Suppressor macrophage (primary cell): Measurements from ENCODE around the gene KDM4C.

Experiments
- DNase-seq, 4 experiments: peaks; one replicate each; pipeline ENCODE4 v3.0.0-alpha.2; 2020 to 2022

Gene KDM4C

DNA sequence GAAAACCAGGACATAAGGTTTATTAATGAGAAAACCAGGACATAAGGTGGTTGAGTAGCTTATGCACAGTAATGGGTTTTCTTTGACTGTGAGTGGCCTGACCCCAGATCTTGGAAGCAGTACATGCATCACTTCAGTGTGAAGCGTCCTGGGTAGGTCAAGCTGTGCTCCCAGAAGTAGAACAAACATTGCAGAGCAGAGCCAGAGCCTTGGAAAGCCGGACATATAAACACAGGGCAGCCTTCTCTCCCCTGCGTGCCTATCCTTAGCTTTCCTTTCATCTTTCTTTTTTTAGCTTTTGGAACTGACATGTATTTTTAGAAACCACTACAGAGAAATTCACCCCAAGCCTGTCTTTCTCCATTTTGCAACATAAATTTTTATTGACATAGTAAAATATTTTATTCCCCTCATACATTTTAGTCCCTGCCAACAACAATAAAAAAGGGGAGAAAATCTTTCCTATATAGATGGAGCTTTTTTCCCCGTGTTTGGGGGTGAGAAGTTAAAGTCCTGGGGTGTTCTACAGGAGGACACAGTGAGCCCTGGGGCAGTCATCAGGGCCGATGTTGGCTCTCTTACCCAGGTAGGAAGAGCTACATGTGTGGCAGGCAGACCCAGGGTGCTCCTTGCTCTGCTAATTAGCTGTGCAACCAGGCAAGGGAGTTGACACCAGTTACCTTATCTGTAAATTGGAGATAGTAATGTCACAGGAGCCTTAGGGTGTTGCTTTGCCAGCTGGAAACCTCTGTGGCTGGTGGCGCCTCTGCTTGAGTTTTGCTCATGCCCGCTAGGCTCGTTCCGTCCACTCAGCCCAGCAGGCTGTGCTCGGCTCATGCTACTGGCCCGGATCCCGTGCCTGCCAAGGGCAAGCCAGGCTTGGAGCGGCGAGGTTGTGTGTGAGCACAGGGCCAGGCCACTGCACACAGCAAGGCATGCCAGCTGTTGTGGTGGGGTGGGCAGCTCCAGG, 389.6 kb downstream of the KDM4C start:
- DNase-seq, result no peak

DNA sequence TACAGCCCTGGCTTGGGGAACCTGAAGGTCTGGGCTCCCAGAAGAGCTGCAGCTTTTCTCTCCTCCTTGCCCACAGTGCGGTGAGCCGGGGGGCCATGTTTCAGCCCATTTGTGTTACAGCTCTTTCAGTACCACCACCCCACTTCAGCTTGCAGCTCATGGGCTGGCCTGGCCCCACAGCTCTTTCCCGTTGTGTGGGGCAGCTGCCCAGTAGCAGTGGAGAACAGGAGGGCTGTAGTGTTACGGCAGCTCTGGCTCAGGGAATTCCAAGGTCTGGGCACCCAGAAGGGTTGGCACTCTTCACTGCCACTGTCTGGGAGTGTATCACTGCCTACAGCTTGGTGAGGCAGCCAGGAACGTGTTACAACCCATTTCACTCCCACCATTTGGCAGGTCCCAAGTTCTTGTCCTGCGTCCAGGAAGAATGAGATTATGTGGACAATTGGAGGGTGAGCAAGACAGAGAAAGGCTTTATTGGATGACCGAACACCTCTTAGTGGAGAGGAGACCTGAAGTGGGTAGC, 390.5 kb downstream of the KDM4C start:
- DNase-seq, result no peak

DNA sequence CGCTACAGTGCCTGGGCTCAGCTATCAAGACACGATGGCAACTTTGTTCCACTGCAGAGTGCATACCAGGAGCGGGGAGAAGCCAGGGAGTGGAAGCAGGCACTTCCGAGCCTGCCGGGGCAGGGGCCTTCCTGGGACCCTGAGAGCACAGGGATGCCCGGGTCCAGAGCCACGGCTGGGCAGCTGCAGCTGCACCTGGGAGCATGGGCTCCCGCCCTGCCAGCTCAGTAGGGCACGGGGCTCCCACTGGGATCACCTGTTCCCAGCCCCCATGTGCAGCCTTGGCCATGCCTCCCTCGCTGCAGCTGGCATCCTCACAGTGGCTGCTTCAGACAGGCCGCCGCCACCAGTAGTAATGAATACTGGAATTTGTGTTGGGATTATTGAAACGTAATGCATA, 391.5 kb downstream of the KDM4C start:
- no peak for DNase-seq

DNA sequence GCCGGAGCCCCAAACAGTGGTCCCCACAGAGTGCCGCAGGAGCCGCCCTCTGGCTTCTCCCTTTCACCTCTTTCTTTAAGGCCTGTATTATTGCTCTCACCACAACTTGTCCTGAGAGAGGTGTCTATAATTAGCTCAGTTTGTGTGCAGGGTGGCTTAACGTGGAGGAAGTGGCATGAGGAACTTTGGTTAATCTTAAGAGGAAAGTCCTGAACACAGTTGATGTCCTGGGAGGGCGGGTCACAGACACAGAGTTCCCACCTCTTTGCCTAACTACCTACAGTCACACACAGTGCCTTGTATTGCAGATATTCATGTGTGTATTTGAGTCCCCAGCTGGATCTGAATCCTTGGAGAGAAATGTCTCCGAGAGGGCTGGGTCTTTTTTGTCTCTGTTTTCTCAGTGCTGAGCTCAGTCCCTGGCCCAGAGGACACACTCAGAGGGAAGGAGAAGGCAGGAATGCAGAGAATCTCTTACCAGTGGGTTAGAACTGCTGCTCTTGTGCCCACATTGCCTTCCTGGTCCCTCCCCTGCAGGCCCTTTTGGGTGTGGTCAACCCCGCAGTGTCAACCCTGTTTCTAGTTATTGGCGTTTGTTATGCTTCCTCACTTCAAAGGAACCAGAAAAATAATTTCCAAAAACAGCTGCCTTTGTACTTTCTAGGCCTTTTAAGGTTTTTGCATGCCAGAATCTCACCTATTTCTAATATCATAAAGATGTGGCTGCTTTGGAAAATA, 392.5 kb downstream of the KDM4C start:
- DNase-seq, result peak; percentile 42 to 64 (median 58)

DNA sequence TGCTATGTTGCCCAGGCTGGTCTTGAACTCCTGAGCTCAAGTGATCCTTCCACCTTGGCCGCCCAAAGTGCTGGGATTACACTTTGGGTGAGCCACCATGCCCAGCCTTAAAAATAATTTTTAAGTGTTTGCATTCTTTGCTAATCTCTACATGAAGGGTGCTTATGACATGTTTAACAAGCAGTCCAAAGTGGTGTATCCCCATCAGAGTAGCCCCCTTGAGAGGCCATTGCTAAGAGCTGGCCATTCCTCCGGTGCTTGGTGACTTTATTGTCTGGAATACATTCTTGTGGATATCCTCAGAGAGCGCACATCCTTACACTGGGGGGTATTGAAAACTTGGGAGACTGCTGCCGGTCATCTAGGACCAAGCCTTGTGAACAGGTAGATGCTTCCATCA, 395.4 kb downstream of the KDM4C start:
- no peak for DNase-seq

DNA sequence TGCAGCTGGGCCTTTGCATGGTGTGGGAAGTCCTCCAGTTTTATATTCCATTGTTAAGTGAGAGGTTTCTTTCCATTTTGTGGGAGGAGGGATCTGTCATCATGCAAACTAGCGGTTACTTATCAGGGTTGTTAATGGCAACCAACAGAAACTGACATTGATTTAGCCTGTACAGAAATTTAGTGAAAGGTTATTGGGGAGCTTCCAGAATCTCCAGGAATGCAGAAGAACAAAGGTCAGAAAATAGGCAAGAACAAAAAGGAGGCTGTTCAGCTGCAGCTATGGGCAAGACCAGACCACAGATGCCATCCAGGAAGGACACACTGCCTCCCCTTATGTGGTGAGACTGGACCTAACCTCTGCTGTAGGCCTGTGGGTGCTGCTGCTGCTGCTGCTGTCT, 395.8 kb downstream of the KDM4C start:
- DNase-seq, result no peak

DNA sequence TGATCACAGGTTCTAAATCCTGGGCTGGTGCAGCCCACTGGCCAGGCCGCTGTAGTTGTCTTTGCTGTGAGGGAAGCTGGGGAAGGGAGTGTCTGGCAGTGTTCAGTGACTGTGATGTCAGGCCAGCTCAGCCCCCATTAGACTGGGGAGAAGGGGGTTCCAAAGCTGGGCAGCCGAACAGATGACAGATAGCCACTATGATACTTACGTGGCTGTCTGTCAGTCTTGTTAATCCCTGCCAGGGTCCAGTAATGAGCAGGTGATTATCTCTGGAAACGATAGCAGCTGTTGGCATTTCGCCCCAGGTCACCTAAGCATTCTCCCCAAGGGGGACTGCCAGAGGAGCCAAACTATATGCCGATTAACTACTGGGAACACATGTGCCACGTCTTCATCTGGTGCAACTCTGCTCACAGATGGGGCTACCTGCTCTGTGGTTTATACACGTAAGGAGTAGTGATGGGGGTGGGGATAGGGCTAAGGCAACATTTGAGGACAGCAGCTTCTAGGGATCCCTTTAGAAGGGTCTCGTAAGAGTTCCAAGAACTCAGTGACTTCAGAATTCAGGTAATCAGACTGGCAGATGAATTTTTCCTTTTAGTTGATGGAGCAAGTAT, 396.3 kb downstream of the KDM4C start:
- no peak for DNase-seq

DNA sequence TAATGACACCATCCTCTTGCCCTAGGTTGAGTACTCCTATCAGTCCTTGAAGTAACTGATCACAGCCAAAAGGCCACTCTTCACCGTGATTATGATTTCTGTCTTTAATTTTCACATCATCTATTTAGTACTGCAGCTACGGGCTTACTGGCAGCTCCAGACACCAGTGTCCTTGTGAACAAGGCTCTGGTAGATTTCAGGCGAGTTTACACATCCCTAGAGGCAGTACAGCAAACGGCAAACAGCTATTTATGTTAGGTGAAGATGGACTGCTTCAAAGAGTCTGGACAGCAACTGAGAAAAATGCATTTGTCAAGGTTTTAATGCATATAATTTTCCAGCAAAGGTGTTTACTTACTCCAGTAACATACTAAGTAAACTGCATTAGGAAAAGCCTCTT, 396.9 kb downstream of the KDM4C start:
- DNase-seq, result no peak

DNA sequence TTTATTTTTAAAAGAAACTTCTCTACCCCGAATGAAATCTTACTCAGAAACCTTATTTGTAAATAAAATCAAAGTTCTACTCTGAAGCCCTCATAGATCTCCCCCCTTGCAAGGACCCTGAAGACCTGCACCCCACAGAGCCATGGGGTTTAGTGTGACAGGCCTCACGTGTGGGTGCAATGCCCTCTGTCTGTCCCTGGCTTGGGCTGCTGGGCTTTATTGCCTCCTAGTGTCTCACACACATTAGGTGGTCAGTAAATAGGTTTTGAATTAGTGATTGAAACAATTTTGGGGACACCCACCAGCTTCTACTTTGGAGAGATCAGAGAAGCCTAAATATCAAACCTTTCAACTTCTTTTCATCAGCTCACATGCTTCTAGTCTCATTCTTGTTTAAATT, 403.7 kb downstream of the KDM4C start:
- DNase-seq, result no peak

DNA sequence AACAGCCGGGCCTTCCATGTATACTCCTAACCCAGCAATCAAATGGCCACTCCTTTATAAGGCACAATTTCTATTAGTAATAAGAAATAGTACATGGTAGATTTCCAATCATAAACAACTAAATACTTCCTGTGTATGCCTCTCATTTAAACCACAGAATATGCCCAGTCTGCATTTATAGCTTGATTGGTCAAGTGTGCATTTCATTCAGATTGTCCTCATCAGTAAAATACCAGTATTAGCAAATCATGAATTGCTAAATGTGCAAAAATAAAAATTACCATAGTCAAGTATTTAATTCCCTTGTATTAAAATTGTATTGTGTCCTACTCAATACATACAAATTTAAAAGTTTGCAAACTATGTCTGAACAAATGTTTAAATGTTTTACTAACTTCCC, 406.2 kb downstream of the KDM4C start:
- no peak for DNase-seq

DNA sequence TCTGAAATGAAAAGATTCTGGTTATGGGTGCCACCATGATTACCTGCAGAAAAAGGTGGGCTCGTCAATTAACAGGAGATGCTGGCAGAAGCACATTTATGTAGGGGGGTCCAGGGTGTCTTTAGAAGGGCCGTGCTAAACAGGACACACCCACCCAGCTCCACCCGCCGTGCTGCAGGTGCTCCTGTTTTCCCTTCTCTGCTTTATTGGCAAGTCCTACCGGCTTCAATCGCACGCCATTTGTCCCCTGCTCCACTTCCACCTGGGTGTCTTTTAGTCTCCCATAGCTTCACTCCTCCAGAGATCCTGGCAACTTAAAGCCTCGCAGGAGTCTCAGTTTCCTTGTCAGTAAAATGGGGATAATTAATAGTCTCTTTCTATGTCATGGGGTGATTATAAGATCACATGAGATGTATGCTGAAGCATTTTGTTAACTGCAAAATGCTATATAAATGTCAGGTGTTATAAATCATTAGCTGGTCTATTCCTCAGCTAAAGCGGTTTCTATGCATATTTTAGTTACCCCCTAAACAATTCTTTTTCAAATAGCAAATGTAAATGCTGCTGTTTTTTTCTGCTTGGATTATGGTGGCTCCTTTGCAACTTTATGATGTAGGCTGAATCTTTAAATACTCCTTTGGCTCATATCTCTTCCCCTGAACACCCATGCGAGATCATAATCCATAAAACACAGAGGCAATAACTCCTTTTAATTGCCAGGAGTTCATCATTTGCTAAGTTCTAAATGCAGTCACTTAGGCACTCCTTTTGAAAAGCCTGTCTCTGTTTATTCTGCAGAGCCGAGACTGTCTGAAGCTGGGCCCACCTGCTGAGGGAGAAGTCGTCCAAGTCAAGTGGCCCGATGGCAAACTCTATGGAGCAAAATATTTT, 406.9 kb downstream of the KDM4C start:
- no peak for DNase-seq

DNA sequence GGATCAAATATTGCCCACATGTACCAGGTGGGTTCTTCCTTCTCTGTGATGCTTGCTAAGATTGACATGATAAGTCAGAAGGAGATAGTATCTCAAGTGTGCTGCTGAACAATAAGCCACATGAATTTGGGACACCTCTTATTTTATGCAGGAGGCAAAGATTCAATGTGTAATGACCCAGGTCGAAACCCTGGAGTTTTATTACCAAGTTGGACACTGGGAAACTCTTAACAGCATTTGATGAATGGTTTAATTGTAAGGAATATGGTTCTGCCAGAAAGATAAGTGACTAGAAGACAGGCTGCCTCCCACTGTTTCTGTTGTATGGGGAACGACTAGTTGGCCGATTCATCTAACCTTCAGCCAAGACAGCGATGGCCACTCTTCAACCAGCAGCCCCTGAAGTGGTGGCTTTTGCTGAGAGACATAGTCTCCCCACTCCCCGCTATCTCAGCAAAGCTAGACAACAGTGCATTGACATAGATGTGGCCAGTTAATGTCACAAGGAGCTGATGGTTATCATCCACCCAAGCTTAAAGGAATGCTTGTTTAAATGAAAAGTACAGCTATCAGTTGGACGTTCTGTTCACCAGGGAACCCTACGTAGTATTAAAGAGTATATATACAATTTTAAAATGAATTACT, 407.7 kb downstream of the KDM4C start:
- DNase-seq, result no peak

DNA sequence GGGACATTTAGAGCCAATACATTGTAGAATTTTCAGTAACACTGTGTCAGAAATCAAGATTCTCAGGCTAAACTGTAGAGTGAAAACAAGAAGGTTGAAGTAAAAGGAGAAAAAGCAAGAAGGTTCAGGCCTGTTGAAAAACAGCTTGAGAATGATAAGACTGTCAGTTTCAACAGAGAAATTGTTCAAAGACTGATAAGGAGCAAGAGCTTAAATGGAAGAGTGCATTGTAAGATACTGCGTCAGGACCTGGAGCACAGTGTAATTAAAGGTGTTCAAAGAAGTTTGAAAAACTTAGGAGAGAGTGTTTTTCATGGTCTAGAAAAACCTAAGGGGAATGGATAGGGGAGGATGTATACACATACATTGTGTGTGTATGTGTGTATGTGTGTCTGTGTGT, 408.3 kb downstream of the KDM4C start:
- no peak for DNase-seq

DNA sequence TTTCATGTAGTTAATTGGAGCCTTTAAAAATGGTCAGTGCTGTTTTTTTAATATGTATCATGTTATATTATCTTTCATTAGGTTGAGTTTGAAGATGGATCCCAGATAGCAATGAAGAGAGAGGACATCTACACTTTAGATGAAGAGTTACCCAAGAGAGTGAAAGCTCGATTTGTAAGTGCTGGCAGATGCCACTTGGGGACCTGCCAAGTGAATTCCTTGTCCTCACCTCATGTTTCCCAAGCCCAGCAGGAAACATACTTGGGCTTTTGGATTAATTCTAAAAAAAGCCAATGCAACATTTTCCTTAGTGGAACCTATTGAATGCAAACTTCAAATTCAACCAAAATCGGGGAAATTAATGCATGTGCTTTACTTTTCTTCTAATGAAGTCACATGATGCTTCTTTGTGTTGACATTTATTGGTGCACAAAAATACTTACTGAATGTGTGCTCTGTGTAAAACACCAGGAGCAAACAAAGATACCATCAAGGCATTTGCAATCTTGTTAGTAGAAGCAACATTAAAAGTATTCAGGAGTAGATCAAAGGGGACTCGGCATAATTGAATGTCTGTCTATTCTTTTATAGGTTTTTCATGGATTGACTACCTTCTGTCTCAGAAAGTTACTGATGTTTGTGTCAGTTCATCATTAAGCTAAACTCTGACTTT, 412.1 kb downstream of the KDM4C start:
- no peak for DNase-seq

DNA sequence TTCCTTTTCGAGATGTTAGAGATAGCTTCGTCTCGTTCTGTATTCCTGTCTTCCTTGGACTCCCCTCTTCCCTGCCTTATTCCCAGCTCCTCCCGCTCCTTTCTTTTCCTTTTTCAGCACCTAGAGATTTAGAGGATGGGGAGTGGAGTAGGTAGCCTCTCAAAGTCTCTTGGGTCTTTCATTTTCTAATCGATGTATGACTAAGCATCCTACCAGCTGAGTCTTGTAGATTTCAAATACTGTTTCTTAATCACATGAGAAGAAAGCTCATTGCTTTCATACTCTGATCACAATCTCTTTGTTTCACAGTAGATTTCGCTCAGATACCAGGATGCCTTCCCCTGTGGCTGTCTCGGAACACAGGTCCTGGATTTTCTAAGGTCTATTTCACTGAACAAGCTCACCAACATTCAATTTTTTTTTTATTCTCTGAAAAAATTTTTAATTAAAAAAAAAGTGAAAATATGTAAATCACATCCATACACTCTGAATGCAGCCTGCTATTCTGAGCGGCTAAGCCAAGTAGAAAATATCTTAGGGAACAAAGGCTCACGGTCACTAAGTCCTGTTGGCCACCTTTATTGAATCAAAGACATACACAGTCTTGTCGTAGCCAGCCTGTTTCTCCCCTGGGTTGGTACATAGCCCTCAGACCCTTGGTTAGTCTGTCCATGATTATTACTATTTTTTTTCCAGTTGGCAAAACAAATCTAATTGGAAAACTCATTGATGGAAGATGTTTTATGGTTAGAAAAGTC, 413.8 kb downstream of the KDM4C start:
- no peak for DNase-seq

DNA sequence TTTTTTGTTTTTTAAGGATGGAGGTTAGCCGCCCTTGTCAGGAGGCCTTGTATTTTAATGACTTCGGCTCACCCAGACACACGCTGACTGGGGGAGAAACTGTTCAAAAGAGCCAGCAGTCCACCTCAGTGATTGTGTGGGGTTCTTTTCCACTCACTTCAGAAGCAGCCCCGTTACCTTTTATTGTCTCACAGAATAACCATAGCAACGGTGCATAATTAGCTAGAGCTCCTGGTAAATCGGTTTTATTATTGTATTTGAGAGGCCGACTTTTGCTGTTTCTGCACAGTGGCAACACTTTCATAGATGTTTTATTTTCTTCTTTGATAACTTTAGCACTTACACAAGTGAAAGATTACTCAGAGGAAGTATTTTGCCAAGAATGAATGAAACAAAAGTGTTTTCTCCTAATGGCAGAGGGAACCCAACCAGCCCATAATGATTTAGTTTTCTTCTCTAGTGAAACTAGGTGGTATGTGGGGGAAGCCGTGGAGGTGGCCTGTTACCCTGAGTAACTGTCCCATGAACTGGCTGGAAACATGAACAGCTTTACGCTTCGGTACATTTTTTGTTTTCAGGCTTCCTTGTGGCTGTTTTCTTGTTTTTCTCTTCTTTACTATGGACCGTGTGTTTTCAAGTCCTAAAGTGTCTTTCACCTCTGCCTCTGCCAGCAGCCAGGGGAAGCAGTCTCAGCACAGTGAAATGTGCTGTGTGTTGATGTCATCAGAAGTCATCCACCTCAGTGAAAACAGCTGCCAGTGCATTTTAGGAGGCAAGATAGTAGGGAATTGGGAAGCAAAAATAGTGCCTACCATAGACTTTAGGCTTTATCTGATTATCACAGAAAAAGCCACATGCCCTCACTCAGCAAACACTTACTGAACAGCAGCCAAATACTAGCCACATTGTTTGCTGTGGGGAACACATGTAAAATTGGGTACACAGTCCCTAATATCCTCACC, 414.7 kb downstream of the KDM4C start:
- no peak for DNase-seq

DNA sequence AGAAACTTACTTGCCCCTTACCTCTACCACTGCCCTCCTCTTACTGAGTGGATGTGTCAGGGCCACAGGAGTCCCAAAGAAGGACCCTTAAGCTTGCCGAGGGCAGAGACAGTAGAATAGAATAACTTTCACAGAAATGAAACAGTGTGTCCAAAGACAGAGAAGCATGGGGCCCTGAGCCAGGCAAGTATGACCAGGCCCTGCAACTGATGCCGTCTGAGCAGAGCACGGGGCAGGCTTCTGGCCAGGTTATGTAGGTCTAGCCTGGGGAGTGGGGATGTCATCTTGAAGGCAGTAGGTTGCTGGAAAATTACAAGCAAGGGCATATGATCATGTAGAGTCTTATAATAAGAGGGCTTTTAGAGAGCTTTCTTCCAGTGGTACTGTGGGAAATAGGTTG, 415.4 kb downstream of the KDM4C start:
- no peak for DNase-seq

DNA sequence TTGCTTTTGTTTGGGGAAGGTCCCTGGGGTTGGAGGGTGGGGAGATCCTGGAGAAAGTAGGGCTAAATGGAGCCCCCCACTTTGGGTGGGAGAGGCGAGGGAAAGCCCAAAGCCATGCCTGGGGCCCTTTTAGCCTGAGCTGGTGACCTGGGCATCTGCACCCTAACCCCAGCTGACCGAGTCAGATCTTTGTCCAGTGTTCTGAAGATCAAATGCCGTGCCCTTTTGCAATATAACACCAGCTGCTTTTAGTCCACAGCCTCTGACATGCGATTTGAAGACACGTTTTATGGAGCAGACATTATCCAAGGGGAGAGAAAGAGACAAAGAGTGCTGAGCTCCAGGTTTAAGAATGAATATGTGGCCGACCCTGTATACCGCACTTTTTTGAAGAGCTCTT, 416.5 kb downstream of the KDM4C start:
- DNase-seq, result no peak

DNA sequence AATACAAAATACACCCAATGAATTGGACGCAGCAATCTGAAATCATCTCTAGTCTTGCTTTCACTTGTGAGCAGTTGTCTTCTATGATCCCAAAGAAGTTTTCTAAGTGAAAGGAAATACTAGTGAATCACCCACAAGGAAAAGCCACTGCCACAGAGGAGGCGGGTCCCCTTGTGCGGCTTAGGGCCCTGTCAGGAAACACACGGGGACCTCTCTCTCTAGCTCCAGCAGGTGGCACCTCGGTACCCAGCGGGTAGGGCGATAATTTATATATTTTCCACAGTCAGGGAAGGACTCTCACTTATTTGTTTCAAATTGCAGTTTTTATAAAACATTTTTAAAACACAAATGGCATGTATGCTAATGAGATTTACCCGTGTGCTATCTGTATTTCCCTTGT, 417.1 kb downstream of the KDM4C start:
- no peak for DNase-seq
